PC-9 (cell line): ENCODE data around the gene NDRG2.

Experiments
- EZH2 ChIP-seq: fragments of 200-600 bp; sonication (generic); IDR thresholded peaks from 2 replicates; pipeline ENCODE4 v1.8.0; 2017; ENCODE audit warnings: antibody characterized with exemption, low read depth
- TF ChIP-seq, protein P1 (sequence below): fragments of 200-600 bp; sonication (generic); conservative IDR thresholded peaks from 2 replicates; pipeline ENCODE4 v1.6.1; 2017; ENCODE audit warnings: mixed run types, antibody characterized with exemption, mild to moderate bottlenecking, moderate library complexity

DNA sequence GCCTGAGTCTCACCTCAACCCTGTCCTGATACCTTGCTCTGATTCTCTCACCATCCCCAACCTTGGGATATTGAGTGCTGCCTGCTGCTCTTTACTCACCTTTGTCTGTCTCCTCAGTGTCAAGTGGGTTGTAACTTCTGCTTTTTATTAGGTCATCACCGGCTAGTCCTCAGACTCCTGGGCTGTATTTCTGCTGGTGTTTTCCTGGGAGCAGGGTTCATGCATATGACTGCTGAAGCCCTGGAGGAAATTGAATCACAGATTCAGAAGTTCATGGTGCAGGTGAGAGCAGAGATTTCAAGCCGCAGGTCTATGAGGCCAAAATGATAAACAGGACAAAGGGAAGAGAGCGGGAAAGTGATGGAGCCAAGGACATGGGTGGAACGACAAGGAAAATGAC is 25.3 kb downstream of the NDRG2 start:
- TF ChIP-seq, protein P1, sequence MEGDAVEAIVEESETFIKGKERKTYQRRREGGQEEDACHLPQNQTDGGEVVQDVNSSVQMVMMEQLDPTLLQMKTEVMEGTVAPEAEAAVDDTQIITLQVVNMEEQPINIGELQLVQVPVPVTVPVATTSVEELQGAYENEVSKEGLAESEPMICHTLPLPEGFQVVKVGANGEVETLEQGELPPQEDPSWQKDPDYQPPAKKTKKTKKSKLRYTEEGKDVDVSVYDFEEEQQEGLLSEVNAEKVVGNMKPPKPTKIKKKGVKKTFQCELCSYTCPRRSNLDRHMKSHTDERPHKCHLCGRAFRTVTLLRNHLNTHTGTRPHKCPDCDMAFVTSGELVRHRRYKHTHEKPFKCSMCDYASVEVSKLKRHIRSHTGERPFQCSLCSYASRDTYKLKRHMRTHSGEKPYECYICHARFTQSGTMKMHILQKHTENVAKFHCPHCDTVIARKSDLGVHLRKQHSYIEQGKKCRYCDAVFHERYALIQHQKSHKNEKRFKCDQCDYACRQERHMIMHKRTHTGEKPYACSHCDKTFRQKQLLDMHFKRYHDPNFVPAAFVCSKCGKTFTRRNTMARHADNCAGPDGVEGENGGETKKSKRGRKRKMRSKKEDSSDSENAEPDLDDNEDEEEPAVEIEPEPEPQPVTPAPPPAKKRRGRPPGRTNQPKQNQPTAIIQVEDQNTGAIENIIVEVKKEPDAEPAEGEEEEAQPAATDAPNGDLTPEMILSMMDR = no peak
- no peak for TF ChIP-seq EZH2
